HS-5 (cell line): ENCODE results near the gene PDGFD.

ENCODE experiments used
- DNase-seq: peaks from one replicate; pipeline ENCODE4 v3.0.0-alpha.2; 2012; ENCODE audit warnings: low read depth

The PDGFD gene

DNA sequence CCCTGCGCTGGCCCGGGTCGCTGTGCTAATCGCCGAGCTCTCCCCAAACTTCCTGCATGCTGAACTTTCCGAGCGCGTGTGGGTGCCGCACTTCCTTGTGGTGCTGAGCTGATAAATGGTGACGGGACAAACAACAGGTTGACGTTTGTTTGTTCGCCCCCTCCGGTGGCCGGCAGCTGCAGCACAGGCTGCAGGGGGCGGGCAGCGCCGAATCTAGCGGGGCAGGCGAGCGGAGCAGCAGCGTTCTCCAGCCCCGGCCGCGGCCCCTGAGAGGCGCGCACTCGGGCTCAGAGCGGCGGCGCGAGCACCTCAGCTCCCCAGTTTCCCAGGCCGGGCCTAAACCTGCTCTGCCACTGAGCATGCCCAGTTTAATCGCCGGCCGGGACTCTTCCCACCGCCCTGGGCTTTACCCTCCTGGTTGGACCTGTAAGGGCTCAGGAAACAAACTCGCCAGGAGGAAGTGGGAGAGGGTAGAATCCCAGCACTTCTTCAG lies at the start of gene PDGFD:
TSS of gene PDGFD (minus strand) at position 120 of the 493 bp plus-strand sequence.
- no peak for DNase-seq

GRCh38 chr11:104206936-104207335 lies 43.0 kb upstream of the PDGFD start:
- no peak for DNase-seq

- no peak for DNase-seq
Observed at GRCh38 chr11:104205838-104206237, 41.9 kb upstream of the PDGFD start.

DNA sequence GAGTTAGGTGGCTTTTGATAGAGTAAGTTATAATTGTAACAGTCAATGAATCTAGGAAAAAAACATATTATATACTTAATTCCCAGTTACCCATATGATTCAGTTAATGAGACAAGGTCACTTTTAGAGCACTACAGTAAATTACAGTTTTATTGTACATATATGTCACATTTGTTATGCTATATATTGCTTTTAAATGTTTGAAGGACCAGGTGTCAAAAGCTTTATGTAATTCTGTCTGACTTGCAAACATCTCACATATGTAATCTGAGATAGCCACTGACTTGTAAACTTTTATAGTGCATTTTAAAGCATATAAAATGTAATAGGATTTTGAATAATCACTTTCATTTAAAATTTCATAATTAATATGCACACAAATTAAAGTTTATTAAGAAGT lies 36.7 kb upstream of the PDGFD start:
- no peak for DNase-seq

- DNase-seq: no peak
Observed at GRCh38 chr11:104199053-104199452, 35.1 kb upstream of the PDGFD start.

- no peak for DNase-seq
Observed at GRCh38 chr11:104198576-104198975, 34.6 kb upstream of the PDGFD start.

DNA sequence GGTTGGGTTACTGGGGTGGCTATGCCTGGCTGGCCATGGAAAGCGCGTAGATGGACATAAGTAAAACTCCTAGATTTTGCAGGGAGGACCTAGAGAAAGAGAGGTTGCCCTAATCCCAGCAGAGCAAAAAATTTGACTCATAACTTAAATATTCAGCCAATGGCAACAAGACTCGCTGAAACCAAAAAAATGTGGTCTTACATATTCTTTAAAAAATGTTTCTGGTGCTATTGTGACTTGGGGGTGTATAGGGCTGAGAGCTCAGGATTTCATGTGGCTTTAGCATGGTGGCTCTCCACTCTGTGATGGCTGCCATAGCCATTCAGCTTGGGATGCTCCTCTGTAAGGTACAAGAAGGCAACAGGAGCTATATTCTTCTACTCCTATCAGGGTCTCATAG lies 27.2 kb upstream of the PDGFD start:
- DNase-seq: peak; percentile 13

DNA sequence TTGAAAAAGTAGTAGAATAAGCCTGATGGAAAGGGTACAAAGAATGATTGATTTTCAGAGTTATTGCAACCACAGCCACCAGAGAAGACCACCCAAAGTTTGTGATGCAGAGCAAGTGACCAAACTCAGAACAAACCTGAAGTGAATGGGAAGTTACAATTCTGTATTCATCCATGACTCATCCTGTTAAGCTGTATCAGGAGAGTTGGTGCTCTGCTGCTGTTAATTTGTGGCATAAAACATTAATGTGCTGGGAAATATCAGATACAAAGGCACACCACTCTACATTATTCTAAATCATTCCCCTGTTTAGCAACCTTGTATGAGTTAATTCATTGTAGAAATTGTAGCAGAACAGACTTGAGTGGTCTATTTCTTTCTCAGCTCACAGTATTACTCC lies 19.6 kb upstream of the PDGFD start:
- DNase-seq: no peak

GRCh38 chr11:104175769-104176168 lies 11.8 kb upstream of the PDGFD start:
- DNase-seq: no peak

- no peak for DNase-seq
Observed at GRCh38 chr11:104169091-104169490, 5.1 kb upstream of the PDGFD start.

DNA sequence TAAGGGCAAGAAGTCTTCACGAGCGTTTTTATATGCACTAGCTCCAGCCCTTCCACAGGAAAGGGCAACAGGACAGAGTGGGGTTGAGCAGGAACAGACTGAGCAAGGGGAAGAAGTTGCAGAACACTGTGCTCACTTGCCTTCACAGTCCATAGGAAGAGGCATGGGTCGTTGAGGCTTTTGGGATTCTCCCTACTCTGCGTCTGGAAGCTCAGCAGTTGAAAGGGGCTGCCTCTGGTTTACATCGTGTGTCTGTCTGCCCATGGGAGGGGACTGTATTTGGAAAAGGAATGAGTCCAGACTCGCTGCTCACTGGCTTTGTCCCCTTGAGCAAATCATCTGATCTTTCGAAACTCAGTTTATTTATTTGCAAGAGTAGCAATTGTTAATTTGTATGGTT lies 1.1 kb upstream of the PDGFD start:
- DNase-seq: no peak

DNA sequence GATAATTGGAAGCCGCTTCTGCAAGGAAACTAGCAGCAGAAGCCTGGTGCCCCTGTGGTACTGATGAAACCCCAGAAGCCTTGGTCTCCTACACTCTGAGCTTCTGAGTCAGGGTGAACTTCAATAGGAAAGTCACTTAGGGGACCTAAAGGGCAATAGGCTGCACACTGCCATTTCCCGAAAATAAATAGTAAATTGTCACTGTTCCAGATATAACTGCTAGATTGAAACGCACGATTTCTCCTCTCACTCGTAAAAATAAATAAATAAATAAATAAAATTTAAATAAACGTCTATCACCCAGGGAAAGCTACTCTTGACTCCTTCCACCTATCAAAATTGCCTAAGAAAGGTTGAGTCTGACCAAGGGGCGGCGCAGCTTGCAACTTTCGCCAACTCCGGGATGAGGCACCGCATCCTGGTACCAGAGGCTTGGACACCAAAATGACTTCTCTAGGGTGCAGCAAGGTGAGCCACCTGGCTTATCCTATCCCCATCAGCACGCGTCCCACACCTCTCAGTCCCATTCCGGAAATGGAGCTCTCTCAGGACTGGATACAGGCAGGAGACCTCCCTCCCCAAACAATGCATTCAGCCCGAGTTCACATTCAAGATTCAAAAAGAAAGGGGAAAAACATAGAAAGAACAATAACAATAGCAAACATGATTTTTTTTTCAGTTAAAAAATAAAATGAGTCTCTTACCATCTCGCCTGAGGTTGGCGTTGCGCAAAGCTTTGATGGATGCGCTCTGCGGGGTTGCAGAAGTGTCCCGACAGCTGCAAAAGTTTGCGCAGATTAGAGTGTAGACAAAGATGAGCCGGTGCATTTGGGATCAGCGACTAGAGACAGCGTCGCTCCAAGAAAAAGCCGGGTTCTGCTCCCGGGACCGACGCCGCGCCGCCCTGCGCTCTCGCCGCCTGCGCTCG lies 583 bp downstream of the PDGFD start:
- no peak for DNase-seq

DNA sequence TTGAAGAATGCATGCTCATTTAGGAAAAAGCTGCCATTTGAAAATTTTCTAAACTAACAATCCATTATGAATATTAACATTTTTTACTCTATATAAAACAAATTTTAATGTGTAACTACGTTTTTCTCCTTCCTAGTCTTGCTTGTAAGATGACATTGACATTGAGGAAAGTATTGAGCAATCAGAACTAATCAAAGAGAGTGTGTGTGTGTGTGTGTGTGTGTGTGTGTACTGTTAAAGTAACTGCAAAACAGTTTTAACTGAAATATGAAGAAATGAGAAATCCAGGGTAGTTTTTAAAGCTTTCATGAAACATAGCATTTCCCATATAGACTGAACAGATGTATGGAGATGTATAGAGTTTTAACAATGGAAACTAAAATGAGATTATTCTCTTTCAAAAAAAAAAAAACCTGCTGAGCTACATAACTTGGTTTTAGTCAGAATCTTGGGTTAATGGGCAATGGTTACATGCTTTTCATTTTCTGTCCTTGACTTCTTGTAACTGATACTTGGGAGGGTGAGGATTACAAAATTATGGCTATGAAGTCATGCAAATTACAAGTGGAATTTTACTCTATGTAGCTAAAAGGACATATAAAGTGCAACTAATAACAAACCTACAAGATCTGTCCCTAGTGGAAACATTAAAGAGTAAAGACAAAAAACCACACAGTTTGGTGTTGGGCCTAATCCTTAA lies 2.0 kb downstream of the PDGFD start:
- no peak for DNase-seq

- no peak for DNase-seq
Observed at GRCh38 chr11:104159356-104159755, 4.6 kb downstream of the PDGFD start.

DNA sequence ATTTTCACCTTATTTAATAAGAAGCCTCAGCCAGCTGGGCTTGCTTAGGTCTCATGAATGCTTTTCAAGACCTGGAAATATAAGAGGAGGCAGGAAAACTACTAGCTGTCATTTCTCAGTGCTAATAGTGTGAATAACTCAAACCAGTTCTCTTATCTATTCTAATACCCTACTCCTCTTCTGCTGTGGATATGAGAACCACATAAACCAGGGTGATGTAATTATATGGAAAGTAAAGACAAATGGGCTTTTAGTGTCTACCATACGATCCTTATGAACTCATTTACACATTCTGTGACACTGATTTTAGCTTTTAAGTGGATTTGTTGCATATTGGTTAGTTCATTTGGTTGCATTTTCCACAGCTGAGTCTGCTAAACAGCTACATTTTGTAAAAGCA lies 8.6 kb downstream of the PDGFD start:
- no peak for DNase-seq

DNA sequence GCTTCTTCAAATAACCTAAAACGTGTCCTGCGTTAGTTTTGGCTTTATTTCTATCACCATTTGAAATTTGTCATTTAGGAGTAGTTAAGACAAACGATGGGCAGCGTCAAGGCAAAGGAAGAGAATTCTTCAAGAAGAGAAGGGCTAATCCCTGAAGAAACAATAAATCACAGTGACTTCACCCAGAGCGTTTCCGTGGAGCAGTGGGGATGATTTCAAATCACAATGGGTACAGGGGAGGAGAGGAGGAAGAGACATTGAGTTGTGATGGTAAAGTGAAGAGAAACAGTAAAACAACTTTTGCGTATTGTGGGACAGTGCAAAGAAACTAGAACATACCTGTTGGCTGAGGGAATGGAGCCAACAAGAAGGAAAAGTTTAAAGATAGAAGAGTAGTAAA lies 9.7 kb downstream of the PDGFD start:
- DNase-seq: no peak

DNA sequence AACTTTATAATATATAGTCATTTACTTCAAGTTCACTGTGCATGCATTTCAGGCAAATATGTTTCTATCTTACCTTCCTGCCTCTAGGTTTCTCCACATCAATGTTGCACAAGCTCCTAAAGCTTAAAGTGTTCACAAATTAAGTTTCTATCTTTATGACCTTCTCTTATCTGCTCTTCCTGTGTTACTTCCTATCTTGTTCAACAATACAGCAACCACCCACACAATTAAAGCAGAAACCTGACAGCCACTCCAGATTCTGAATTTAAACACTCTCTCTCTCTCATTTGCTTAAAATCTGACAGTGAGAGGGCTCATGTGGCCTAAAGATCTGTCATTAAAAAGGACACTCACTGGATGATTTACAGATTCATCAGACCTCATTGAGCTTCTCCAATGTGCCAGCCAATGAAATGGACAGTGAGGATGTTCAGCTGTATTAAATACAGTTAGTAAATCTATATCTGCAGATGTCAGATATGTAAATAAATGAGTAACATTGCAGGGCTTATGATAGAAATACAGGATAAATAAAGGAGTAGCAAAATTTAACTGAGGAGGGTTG lies 10.9 kb downstream of the PDGFD start:
- DNase-seq: no peak

DNA sequence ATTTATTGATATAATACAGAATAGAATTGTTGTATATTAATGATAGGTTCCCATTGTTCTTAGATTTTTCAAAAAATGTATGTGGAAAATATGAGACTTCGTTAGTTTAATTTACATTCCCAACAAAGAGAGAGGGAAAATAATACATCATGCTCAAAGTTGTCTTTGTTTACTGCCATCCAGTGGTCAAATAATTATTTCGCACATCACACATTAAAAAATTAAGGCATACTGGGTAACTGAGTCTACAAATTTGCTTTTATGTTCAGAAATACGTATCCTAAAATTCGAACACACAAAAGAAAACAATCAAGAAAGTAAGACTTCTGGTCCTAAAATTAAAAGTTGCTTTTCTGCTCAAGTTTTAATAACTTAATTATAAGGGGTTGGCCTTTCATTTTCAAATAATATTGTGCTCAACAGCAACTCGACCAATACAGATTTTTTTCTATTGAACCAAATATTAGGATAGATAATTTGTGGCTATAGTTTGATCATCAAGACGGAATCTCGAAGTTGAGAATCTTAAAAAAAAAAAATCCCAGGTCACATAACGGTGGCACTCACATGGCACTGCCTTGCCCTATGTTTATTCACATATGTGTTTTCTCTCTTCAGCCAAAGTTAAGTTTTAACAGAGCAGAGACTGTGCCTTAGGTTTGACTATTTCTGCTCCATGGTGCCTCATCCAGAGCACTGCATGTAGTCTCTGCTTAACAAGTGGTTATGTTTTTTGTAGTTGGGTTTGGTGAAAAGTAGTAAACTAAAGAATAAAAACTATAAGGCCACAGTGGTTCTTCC lies 12.3 kb downstream of the PDGFD start:
- DNase-seq: no peak

GRCh38 chr11:104148706-104149105 lies 15.2 kb downstream of the PDGFD start:
- no peak for DNase-seq

DNA sequence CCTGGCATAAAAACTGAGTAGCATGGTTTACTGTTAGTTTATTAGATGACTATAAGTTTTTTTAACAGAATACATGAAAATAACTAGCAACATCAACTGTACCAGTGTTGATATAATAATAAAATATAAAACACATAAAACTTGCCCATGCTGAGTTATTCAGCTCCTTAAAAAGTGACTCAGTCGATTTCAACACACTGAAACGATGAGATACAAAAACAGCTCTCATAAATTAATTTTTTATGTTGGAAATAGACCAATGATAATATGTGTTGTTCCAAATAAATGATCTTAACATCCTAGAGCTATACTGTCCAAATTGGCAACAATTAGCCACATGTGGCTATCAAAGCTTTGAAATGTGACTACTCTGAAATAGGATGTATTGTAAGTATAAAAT lies 15.9 kb downstream of the PDGFD start:
- DNase-seq: peak; percentile 34

DNA sequence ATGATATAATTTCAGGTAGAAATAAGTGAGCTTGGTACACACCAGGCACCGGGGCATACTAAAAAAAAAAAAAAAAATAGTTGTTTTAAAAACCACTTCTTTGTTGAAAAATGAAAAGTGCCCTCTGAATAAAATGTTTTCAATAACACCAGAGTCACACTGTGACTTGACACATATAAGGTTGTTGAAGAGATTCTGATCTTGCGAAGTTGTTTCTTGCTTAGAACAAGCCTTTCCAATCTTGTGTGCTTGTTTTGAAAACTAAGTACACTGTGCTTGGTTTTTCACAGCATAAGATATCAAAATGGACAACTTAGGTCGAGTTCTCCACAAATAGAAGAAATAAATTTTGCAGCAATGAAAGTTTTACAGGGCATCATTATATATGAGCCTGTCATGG lies 17.0 kb downstream of the PDGFD start:
- no peak for DNase-seq

GRCh38 chr11:104146421-104146820 lies 17.5 kb downstream of the PDGFD start:
- no peak for DNase-seq
